COR-L47 (cell line): ENCODE measurements around the gene MAP2K5.

Source experiments
- DNase-seq: peaks from one replicate; lab custom pipeline; 2025; lab: John Stamatoyannopoulos, UW

The MAP2K5 gene

DNA sequence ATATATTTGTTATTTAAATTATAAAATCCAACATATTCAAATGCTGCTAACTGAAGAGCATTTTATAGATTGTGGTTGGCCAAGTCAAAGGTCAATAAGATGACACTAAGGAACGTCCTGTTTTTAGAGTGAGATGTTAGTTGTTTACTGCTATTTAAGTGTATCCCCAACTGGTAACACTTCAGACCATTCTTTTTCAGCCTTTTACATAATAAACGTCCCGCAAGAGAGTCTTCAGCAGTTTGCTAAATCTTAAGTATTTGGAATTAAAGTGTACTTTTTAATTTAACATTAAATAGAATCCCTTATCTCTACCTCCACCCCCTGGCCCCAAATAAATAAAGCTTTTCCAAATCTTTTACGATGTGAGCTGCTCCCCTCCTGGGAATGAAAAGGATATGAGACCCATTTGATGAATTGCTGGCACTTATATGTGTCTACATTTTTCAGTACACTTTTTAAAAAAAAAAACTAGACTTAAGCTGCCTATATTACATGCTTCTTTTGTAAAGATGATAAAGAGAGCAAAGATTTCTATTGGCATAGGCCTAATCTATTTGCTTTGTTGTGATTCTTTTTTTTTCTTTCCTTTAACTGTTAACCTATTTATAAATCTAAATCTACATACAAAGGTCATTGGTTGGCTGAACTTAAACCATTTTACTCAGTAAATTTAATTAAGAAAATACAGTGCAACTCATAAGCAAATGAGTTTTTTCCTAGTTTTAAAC is 181.0 kb downstream of the MAP2K5 start:
- DNase-seq: no peak

DNA sequence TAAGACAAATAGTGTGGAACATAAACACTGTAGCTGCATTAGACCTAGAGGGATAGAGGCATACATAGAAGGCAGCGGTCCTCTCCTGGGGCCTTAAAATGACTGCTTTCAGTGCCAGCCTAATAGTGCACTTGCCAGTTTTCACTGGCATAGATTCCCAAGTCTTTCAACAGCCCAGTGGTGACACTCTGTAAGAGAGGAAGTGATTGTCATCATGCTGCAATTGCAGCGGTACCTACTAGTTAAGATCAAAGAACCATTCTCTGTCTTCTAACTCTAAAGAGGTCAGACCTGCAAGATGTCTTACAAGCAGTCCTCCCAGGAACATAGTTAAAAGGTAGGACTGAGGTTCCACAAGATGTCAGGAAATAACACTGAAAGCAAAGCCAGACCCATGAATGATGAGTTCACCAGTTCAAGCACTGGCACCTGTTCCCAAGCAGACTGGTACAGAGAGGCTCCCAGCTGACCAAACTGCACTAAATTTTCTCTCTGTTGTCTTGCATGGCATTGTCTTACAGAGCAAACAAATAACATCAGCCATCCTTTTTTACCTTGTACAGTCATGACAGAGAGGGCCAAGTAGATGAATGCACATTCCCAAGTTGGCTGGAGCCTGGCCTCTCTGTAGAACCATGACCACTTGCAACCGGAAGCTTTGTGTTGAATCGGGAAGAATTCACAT is 182.3 kb downstream of the MAP2K5 start:
- DNase-seq: no peak

DNA sequence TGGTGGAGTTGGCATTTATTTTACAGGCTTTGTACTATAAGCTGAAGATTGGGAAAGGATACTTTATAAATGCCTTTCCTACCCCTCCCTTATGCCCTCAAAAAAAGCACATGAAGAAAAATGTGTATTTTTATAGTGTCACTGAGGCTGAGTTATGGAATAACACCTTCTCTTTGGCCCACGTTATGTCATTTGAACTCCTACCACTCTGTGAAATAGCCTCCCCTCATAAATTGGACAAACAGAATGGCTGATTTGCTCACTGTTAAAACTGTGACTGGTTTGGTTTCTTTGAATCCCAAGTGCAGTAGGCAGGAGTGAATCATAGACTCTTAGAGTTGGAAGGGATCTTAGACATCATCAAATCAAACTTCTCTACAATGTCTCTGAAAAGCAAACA is 187.6 kb downstream of the MAP2K5 start:
- no peak for DNase-seq

DNA sequence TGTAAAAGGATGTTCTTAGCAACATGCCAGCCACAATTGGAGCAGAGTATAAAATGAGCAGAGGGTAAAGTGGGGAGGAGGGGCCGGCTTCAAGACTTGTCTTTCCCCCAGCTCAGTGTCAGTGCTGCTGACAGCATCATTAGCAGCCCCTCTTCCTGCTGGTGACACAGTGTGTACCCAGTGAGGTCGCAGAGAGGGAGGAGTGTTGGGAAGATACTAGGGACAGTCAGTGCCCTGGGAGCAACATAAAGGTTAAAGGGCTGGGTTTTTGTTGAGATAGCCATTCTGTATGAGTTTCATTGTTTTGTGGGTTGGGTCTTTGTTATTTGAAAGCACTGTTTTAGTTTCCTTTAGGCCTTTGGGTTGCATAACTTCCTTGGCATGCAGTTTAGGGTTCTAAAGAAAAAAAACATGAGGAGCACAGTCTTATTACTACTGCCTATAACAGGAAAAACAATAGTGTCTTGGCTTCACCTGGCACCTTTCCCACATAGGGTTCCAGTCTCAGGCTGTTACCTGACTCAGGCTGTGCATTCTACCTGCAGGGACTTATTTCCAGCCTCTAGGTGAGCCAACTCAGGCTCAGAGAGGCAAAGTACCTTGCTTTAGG is 188.7 kb downstream of the MAP2K5 start:
- DNase-seq: no peak

DNA sequence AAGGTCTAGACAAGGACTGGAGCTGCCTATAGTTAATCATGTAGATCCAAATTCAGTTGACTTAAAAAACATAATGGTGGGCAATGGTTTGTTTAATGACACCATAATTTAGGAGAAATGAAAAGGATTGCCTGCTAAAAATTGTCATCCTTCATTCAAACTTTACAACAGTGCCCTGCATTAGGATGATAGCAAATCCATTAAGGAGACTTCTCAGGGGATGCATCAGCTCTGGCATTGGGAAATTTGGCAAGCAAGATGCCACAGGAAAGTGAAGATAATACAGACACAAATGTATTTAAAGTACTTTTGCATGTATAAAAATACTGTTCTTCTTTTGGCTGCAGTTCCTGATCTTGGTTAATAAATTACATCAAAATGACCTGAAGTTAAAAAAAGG is 189.7 kb downstream of the MAP2K5 start:
- DNase-seq: no peak

DNA sequence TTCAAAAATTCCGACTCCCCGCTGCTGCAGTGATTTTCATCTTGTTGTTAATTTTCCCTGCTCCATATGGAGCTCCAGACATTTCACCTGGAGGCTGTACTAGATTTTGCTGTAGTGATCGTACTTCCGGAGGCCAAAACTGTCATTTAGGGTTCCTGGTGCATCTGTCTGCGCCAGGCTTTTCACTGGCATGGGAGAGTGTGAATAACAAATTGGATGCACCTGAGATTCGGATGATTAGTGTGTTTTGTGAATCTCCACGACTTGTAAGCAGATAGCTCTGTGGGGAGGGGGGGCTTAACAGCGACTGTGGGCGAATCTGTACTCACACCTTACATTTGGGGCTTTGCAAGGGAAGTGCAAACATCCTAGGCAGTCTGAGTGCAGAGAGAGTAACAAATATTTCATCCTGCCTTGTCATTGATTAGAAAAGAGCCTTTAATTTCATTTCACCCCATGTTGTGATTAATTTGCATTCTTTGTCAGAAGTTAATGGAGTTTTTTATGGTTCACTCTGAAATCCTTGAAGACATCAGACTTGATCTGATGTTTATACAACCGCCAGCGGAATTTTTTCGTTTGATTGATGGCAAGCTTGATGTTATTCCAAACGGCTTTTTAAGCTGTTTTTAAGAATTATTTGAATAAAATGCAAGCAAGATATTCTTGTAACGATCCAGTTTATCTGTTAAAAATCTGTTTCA is 190.3 kb downstream of the MAP2K5 start:
- DNase-seq: no peak

DNA sequence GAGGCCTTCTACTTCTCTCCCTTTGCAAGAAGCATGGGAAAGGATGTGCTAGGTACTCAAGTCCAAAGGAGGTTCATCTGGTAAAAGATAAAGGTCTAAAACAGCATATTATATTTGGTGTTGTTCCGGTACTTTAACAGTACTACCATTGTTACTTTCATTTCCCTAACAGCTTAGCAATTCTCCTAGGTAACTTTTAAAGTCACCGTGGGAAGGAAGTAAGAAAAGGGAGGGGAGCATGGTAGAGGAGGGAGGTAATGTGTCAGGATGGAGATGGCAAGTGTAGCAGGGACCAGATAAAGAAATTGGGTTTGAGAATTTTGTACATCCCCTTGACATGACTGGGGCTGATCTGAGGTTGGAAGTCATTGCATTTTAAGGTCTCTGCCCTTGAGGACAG is 193.4 kb downstream of the MAP2K5 start:
- DNase-seq: no peak

GRCh38 chr15:67736810-67737209 is 194.3 kb downstream of the MAP2K5 start:
- no peak for DNase-seq

DNA sequence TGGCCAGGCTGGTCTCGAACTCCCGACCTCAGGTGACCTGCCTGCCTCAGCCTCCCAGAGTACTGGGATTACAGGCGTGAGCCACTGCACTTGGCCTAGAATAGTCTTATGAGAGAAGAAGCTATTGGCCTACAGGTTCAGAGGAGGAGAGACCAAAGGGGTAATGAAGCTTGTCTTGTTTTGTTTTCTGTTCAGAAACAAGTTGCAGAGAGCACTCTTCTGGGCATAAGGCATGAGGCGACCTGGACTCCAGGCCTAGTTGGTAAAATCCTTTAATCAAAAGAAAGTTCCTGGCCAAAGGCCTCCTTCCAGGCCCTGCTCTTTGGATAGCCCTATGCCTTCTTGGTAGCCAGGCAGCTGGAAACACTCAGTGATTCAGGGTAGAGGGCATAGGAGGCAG is 195.6 kb downstream of the MAP2K5 start:
- DNase-seq: no peak

GRCh38 chr15:67740405-67740804 is 197.9 kb downstream of the MAP2K5 start:
- no peak for DNase-seq

- no peak for DNase-seq
Observed at GRCh38 chr15:67741308-67741707, 198.8 kb downstream of the MAP2K5 start.

GRCh38 chr15:67743558-67743957 is 201.1 kb downstream of the MAP2K5 start:
- DNase-seq: no peak

DNA sequence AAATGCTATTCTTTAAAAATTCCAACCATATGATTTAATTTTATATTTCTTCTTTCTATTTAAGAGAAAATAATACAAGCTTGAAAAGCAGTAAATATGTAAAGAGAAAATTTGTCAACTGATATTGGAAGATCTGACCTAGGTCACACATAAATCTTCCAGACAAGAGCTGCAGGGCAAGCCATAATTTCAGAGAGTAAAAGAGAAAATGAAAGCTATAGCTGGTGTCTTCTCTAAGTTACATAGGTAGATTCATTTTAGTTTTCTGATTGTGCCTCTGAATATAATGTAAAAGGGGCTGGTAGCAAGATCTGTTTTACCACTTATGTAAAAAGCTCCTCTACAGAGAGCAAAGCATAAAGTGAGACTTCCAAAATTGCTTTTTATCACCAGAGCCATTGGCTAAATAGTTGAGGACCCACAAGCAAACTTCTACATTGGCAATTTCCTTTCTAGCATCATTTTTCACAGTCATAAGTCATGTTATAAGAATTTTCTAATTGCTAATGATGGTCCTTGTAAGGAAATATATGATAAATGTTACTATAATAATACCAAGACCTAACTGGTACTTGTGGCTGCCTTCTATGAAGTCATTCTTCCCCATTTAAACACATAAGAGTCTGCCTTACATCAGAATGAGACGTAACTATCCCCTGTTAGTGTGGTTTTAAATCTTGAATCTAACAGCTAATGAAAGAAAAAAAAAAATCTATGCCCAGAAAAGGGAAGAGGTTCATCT is 202.0 kb downstream of the MAP2K5 start:
- no peak for DNase-seq

GRCh38 chr15:67745073-67746006 is 202.8 kb downstream of the MAP2K5 start:
- no peak for DNase-seq

GRCh38 chr15:67746022-67746421 is 203.5 kb downstream of the MAP2K5 start:
- DNase-seq: no peak

DNA sequence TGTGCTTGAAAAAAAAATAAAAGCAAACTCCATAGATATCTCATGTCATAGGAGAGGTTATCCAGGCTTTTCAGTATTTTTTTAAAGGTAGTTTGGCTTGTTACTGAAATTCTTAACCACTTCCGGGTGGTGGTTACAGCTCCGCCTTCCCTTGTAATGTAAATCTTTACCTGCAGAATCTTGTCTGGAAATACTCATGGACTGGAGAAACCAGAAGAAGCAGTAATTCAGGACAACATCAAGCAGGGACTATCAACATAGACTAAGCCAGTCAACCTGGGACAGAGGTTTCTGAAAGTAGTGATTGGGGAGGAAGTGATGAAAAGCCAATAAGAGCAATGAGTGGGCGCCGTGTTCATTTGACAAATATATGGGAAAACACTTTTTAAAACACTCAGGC is 203.9 kb downstream of the MAP2K5 start:
- DNase-seq: no peak

- DNase-seq: no peak
Observed at GRCh38 chr15:67747921-67748320, 205.4 kb downstream of the MAP2K5 start.

DNA sequence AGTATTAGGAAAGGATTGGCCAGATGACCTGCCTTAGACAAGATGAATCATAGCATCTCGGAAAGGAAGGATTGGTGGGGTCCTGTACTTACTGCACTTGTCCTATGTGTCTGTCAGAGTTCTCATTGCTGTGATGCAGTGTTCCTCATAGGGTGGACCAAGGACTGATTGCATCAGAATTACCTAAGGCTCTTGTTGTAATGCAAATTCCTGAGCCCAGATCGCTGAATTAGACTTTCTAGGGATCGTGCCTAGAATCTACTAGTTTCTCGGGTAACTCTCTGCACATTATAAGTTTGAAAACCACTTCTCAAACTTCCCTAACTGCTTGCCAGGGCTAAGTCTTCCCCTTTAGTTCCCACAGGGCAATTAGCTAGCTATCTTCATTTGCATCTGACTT is 207.9 kb downstream of the MAP2K5 start:
- DNase-seq: no peak

DNA sequence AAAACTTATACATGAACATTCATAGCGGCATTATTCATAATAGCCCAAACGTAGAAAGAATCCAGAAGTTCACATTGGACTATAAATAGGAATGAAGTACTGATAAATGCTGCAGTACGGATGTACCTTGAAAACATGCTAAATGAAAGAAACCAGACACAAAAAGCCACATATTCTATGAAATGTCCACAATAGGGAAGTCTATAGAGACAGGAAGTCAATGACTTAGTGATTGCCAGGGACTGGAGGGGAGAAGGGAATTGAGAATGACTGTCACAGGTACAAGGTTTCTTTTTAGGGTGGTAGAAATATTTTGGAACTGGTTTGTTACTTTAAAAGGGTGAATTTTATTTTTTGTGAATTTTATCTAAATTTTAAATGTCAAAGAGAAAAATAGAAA is 211.4 kb downstream of the MAP2K5 start:
- DNase-seq: no peak

DNA sequence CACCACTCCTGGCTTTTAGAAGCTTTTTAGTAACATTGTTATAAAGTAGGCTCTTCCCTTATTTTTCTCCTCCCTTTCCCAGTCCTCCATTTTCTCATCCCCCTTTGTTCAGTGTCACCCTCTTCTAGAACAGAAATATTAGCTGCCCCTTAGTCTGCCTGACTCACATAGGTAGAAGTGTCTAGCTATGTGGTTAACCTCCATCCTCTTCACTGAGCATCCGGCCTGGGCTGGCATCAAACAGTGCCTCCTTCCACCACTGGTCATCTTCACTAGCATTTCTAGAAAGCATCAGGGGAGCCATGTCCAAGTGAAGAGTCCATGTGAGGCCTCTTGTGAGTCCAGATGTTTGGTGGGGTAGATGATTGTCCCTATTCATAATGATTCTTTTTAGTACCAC is 212.8 kb downstream of the MAP2K5 start:
- DNase-seq: no peak

GRCh38 chr15:67755936-67756335 is 213.4 kb downstream of the MAP2K5 start:
- DNase-seq: no peak
